ENCODE results near the gene STARD8. TPM values are rescaled to one million over a fixed set of nuclear protein-coding genes. Genes with fewer than 3 reads are reported as not detected.

Gene STARD8
- total and polyA plus RNA-seq, 2 donors (not counting 1 experiment from before 2014, with no cell fraction given) = 0.33 to 0.54 TPM

DNA sequence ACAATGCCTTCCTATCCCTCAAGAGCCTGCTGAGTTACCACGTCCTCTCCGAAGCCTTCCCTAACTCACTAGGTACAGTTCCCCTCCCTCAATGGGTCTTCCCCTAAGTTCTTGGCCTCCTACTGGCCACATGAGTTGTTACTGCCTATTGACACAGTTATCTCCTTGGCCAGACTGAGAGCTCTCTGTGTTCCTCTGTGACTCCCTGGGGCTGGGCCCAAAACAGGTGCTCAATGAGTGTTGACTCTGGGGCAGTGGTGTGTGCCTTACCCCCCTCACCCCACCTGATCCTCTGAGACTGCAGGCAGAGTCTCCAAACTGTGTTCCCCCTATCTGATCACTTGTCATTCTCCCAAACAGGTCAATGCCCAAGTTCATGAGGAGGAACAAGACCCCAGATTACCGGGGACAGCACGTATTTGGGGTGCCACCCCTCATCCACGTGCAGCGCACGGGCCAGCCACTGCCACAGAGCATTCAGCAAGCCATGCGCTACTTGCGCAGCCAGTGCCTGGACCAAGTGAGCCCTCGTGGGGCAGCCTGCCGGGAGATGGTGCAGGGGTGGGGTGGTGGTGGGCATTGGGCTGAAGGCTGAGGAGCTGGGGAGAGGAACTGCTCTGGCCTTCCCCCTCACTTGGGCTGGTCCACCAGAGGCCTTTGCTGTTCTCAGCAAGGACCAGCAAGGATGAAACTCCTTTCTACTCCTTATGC, 72.6 kb downstream of the STARD8 start:
- Mint-ChIP-seq H3K27me3 (no peaks in the 10 kb centered on the region), H3K4me3 (no peak overlapping the region), H3K4me1 (no peaks in the 10 kb centered on the region), H3K9me3 (ENCODE audit: insufficient read depth) (no peaks in the 10 kb centered on the region), H3K27ac (no peak overlapping the region)
- POLR2A ChIA-PET = no interaction called here
- Histone ChIP-seq H3K27ac (ENCODE audit: low read length in 2 of 2) (no peak overlapping the region), H3K4me1 (ENCODE audit: control insufficient read depth in 2 of 2, insufficient read depth in 2 of 2, low read length in 2 of 2) (no peaks in the 10 kb centered on the region), H3K9me3 (ENCODE audit: control extremely low read depth in 1 of 3, control insufficient read depth in 2 of 3, insufficient read depth in 1 of 3, low read length in 2 of 3) (no peaks in the 10 kb centered on the region), H3K36me3 (replicated peaks in 1 of 2; ENCODE audit: control extremely low read depth in 1 of 2, control insufficient read depth in 1 of 2, extremely low read depth in 1 of 2, insufficient read depth in 2 of 2, low read length in 1 of 2) (no peaks in the 10 kb centered on the region), H3K27me3 (replicated peaks in 1 of 4; ENCODE audit: control extremely low read depth in 1 of 4, control insufficient read depth in 3 of 4, insufficient read depth in 4 of 4, low read length in 3 of 4) (no peaks in the 10 kb centered on the region), H3K9ac (ENCODE audit: low read length) (no peak overlapping the region), H3K4me3 (ENCODE audit: control extremely low read depth in 1 of 5, extremely low read depth in 1 of 5, insufficient read depth in 1 of 5, low read depth in 2 of 5, low read length in 4 of 5) (no peak overlapping the region), H2AFZ (ENCODE audit: insufficient read depth, low read depth, low read length, poor library complexity, severe bottlenecking) (no peak overlapping the region), H3K4me2 (replicated peaks; ENCODE audit: low read depth, low read length, poor library complexity, severe bottlenecking) (no peak overlapping the region), H3K79me2 (ENCODE audit: control insufficient read depth, insufficient read depth, low read length) (no peaks in the 10 kb centered on the region), H4K20me1 (ENCODE audit: control insufficient read depth, insufficient read depth, low read length, poor library complexity, severe bottlenecking) (no peaks in the 10 kb centered on the region)
- CTCF ChIA-PET = no interaction called here
- intact Hi-C loops (cut with micrococcal nuclease) = no loop called here
- ATAC-seq (ENCODE audit: low read depth) (no peak), DNase-seq (no peak)
- WGBS (ENCODE audit: insufficient coverage) = 96% methylated on average over 9 of the region's 11 CpGs
- TF ChIP-seq, protein P1, sequence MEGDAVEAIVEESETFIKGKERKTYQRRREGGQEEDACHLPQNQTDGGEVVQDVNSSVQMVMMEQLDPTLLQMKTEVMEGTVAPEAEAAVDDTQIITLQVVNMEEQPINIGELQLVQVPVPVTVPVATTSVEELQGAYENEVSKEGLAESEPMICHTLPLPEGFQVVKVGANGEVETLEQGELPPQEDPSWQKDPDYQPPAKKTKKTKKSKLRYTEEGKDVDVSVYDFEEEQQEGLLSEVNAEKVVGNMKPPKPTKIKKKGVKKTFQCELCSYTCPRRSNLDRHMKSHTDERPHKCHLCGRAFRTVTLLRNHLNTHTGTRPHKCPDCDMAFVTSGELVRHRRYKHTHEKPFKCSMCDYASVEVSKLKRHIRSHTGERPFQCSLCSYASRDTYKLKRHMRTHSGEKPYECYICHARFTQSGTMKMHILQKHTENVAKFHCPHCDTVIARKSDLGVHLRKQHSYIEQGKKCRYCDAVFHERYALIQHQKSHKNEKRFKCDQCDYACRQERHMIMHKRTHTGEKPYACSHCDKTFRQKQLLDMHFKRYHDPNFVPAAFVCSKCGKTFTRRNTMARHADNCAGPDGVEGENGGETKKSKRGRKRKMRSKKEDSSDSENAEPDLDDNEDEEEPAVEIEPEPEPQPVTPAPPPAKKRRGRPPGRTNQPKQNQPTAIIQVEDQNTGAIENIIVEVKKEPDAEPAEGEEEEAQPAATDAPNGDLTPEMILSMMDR (IDR thresholded peaks at IDR 0.05) = no peak
- TF ChIP-seq EZH2 (IDR thresholded peaks at IDR 0.05; ENCODE audit: borderline replicate concordance, insufficient read depth, low read depth, low read length, poor library complexity, severe bottlenecking) = no peak

- Mint-ChIP-seq H3K4me3 (no peak overlapping the region), H3K9me3 (ENCODE audit: insufficient read depth) (no peaks in the 10 kb centered on the region), H3K27ac (no peak overlapping the region), H3K4me1 (no peaks in the 10 kb centered on the region), H3K27me3 (no peaks in the 10 kb centered on the region)
- no peak overlapping the region for H3K27ac ChIP-seq (ENCODE audit: low read length in 2 of 2)
- H3K9me3 ChIP-seq (ENCODE audit: control extremely low read depth in 1 of 3, control insufficient read depth in 2 of 3, insufficient read depth in 1 of 3, low read length in 2 of 3) = no peaks in the 10 kb centered on the region
- no peaks in the 10 kb centered on the region for H3K79me2 ChIP-seq (ENCODE audit: control insufficient read depth, insufficient read depth, low read length)
- DNase-seq (no peak), ATAC-seq (ENCODE audit: low read depth) (no peak)
- H3K27me3 ChIP-seq (replicated peaks in 1 of 4; ENCODE audit: control extremely low read depth in 1 of 4, control insufficient read depth in 3 of 4, insufficient read depth in 4 of 4, low read length in 3 of 4) = no peaks in the 10 kb centered on the region
- no peaks in the 10 kb centered on the region for H4K20me1 ChIP-seq (ENCODE audit: control insufficient read depth, insufficient read depth, low read length, poor library complexity, severe bottlenecking)
- no peaks in the 10 kb centered on the region for H3K4me1 ChIP-seq (ENCODE audit: control insufficient read depth in 2 of 2, insufficient read depth in 2 of 2, low read length in 2 of 2)
- TF ChIP-seq, protein P1 (IDR thresholded peaks at IDR 0.05) = no peak
- TF ChIP-seq EZH2 (IDR thresholded peaks at IDR 0.05; ENCODE audit: borderline replicate concordance, insufficient read depth, low read depth, low read length, poor library complexity, severe bottlenecking) = no peak
- H2AFZ ChIP-seq (ENCODE audit: insufficient read depth, low read depth, low read length, poor library complexity, severe bottlenecking) = no peak overlapping the region
- no peak overlapping the region for H3K9ac ChIP-seq (ENCODE audit: low read length)
- intact Hi-C loops (cut with micrococcal nuclease) = no loop called here
- H3K36me3 ChIP-seq (replicated peaks in 1 of 2; ENCODE audit: control extremely low read depth in 1 of 2, control insufficient read depth in 1 of 2, extremely low read depth in 1 of 2, insufficient read depth in 2 of 2, low read length in 1 of 2) = no peaks in the 10 kb centered on the region
- CTCF ChIA-PET = no interaction called here
- POLR2A ChIA-PET = no interaction called here
- H3K4me3 ChIP-seq (ENCODE audit: control extremely low read depth in 1 of 5, extremely low read depth in 1 of 5, insufficient read depth in 1 of 5, low read depth in 2 of 5, low read length in 4 of 5) = no peak overlapping the region
- H3K4me2 ChIP-seq (replicated peaks; ENCODE audit: low read depth, low read length, poor library complexity, severe bottlenecking) = no peak overlapping the region
- 100% methylated on average over 1 of the region's 9 CpGs for WGBS (ENCODE audit: insufficient coverage)
These were observed 73.4 kb downstream of the STARD8 start for GRCh38 chrX:68720851-68721250.

All from B cell (primary cell).